HEK293 (cell line): ENCODE results near the gene SPTBN1.

ENCODE experiments used
- BCL11B ChIP-seq: fragments of 450-650 bp; formaldehyde crosslinking; IDR thresholded peaks from 2 replicates; pipeline ENCODE4 v1.5.1; 2016; ENCODE audit warnings: low read depth, missing biosample characterization, missing genetic modification characterization
- EGR2 ChIP-seq: fragments of 450-650 bp; formaldehyde crosslinking; IDR thresholded peaks from 2 replicates; pipeline ENCODE4 v1.5.1; 2016; ENCODE audit warnings: low read depth, missing biosample characterization, missing genetic modification characterization
- GLI2 ChIP-seq: fragments of 450-650 bp; formaldehyde crosslinking; IDR thresholded peaks from 2 replicates; pipeline ENCODE4; 2017; ENCODE audit warnings: missing biosample characterization, missing genetic modification characterization, low read depth, borderline replicate concordance
- GLI4 ChIP-seq: fragments of 450-650 bp; formaldehyde crosslinking; IDR thresholded peaks from 2 replicates; pipeline ENCODE4 v1.5.1; 2016; ENCODE audit warnings: missing biosample characterization, missing genetic modification characterization
- GLIS2 ChIP-seq: fragments of 450-650 bp; formaldehyde crosslinking; IDR thresholded peaks from 2 replicates; pipeline ENCODE4 v1.5.1; 2016; ENCODE audit warnings: missing biosample characterization, missing genetic modification characterization
- MEIS1 ChIP-seq: sonication (generic); formaldehyde crosslinking; IDR thresholded peaks from 2 replicates; pipeline ENCODE4 v1.8.1; 2022; ENCODE audit warnings: missing genetic modification reagents, mild to moderate bottlenecking, borderline replicate concordance
- SCRT2 ChIP-seq: fragments of 450-650 bp; formaldehyde crosslinking; IDR thresholded peaks from 2 replicates; pipeline ENCODE4 v1.5.1; 2016; ENCODE audit warnings: missing biosample characterization, missing genetic modification characterization
- TRIM28 ChIP-seq: IDR thresholded peaks from 2 replicates; pipeline ENCODE4 v1.6.1; 2011; ENCODE audit warnings: low read length, control low read depth, borderline replicate concordance
- WT1 ChIP-seq: fragments of 450-650 bp; formaldehyde crosslinking; IDR thresholded peaks from 2 replicates; pipeline ENCODE4 v1.5.1; 2016; ENCODE audit warnings: missing biosample characterization, missing genetic modification characterization
- YY2 ChIP-seq: fragments of 450-650 bp; formaldehyde crosslinking; IDR thresholded peaks from 2 replicates; pipeline ENCODE4 v1.5.1; 2016; ENCODE audit warnings: missing biosample characterization, missing genetic modification characterization
- ZBTB21 ChIP-seq: fragments of 450-650 bp; formaldehyde crosslinking; IDR thresholded peaks from 2 replicates; pipeline ENCODE4 v1.5.1; 2017; ENCODE audit warnings: missing biosample characterization, missing genetic modification characterization
- ZBTB48 ChIP-seq: fragments of 450-650 bp; formaldehyde crosslinking; IDR thresholded peaks from 2 replicates; pipeline ENCODE4 v1.5.1; 2016; ENCODE audit warnings: missing biosample characterization, missing genetic modification characterization
- ZFHX2 ChIP-seq: fragments of 450-650 bp; formaldehyde crosslinking; conservative IDR thresholded peaks from 2 replicates; pipeline ENCODE4 v1.5.1; 2016; ENCODE audit warnings: missing biosample characterization, missing genetic modification characterization
- ZFP69B ChIP-seq: fragments of 450-650 bp; formaldehyde crosslinking; IDR thresholded peaks from 2 replicates; pipeline ENCODE4 v1.5.1; 2016; ENCODE audit warnings: missing biosample characterization, missing genetic modification characterization
- ZNF133 ChIP-seq: fragments of 450-650 bp; formaldehyde crosslinking; IDR thresholded peaks from 2 replicates; pipeline ENCODE4 v1.5.1; 2016; ENCODE audit warnings: missing biosample characterization, missing genetic modification characterization
- ZNF155 ChIP-seq: fragments of 450-650 bp; formaldehyde crosslinking; IDR thresholded peaks from 2 replicates; pipeline ENCODE4 v1.5.1; 2016; ENCODE audit warnings: missing biosample characterization, missing genetic modification characterization
- ZNF157 ChIP-seq: fragments of 450-650 bp; formaldehyde crosslinking; IDR thresholded peaks from 2 replicates; pipeline ENCODE4 v1.5.1; 2016; ENCODE audit warnings: missing biosample characterization, missing genetic modification characterization
- ZNF174 ChIP-seq: fragments of 450-650 bp; formaldehyde crosslinking; IDR thresholded peaks from 2 replicates; pipeline ENCODE4 v1.5.0; 2017; ENCODE audit warnings: missing biosample characterization, mild to moderate bottlenecking, missing genetic modification characterization
- ZNF175 ChIP-seq: fragments of 450-650 bp; formaldehyde crosslinking; IDR thresholded peaks from 2 replicates; pipeline ENCODE4 v1.5.1; 2016; ENCODE audit warnings: missing biosample characterization, missing genetic modification characterization
- ZNF211 ChIP-seq: fragments of 450-650 bp; formaldehyde crosslinking; IDR thresholded peaks from 2 replicates; pipeline ENCODE4 v1.5.1; 2016; ENCODE audit warnings: low read depth, missing biosample characterization, missing genetic modification characterization
- ZNF221 ChIP-seq: fragments of 450-650 bp; formaldehyde crosslinking; IDR thresholded peaks from 2 replicates; pipeline ENCODE4 v1.5.1; 2017; ENCODE audit warnings: missing biosample characterization, missing genetic modification characterization, borderline replicate concordance
- ZNF302 ChIP-seq: fragments of 450-650 bp; formaldehyde crosslinking; IDR thresholded peaks from 2 replicates; pipeline ENCODE4 v1.5.1; 2016; ENCODE audit warnings: missing biosample characterization, missing genetic modification characterization, low read depth
- ZNF341 ChIP-seq: fragments of 450-650 bp; formaldehyde crosslinking; IDR thresholded peaks from 2 replicates; pipeline ENCODE4; 2016; ENCODE audit warnings: low read depth, missing biosample characterization, missing genetic modification characterization
- ZNF48 ChIP-seq: fragments of 450-650 bp; formaldehyde crosslinking; IDR thresholded peaks from 2 replicates; pipeline ENCODE4 v1.5.1; 2016; ENCODE audit warnings: missing biosample characterization, missing genetic modification characterization
- ZNF510 ChIP-seq: fragments of 450-650 bp; formaldehyde crosslinking; IDR thresholded peaks from 2 replicates; pipeline ENCODE4 v1.5.1; 2018; ENCODE audit warnings: mild to moderate bottlenecking, missing genetic modification characterization, missing biosample characterization; ENCODE audit not compliant: insufficient replicate concordance
- ZNF514 ChIP-seq: fragments of 450-650 bp; formaldehyde crosslinking; IDR thresholded peaks from 2 replicates; pipeline ENCODE4 v1.5.1; 2016; ENCODE audit warnings: missing biosample characterization, missing genetic modification characterization
- ZNF529 ChIP-seq: fragments of 450-650 bp; formaldehyde crosslinking; IDR thresholded peaks from 2 replicates; pipeline ENCODE4 v1.5.1; 2017; ENCODE audit warnings: missing genetic modification characterization, missing biosample characterization; ENCODE audit not compliant: insufficient replicate concordance
- ZNF560 ChIP-seq: fragments of 450-650 bp; formaldehyde crosslinking; IDR thresholded peaks from 2 replicates; pipeline ENCODE4 v1.5.1; 2017; ENCODE audit warnings: missing biosample characterization, missing genetic modification characterization, borderline replicate concordance
- ZNF610 ChIP-seq: fragments of 450-650 bp; formaldehyde crosslinking; IDR thresholded peaks from 2 replicates; pipeline ENCODE4 v1.5.1; 2016; ENCODE audit warnings: missing biosample characterization, missing genetic modification characterization, borderline replicate concordance
- ZNF629 ChIP-seq: fragments of 450-650 bp; formaldehyde crosslinking; IDR thresholded peaks from 2 replicates; pipeline ENCODE4 v1.5.1; 2017; ENCODE audit warnings: missing biosample characterization, missing genetic modification characterization
- ZNF654 ChIP-seq: fragments of 450-650 bp; formaldehyde crosslinking; IDR thresholded peaks from 2 replicates; pipeline ENCODE4 v1.5.1; 2016; ENCODE audit warnings: low read depth, missing biosample characterization, missing genetic modification characterization
- ZNF658 ChIP-seq: fragments of 450-650 bp; formaldehyde crosslinking; IDR thresholded peaks from 2 replicates; pipeline ENCODE4; 2016; ENCODE audit warnings: missing biosample characterization, missing genetic modification characterization
- ZNF707 ChIP-seq: fragments of 450-650 bp; formaldehyde crosslinking; IDR thresholded peaks from 2 replicates; pipeline ENCODE4 v1.5.1; 2016; ENCODE audit warnings: missing biosample characterization, missing genetic modification characterization
- ZSCAN30 ChIP-seq: fragments of 450-650 bp; IDR thresholded peaks from 2 replicates; pipeline ENCODE4 v1.5.1; 2018; ENCODE audit warnings: missing biosample characterization, mild to moderate bottlenecking, missing genetic modification characterization, moderate library complexity
- TF ChIP-seq, protein P1 (sequence below): fragments of 450-650 bp; formaldehyde crosslinking; IDR thresholded peaks from 2 replicates; pipeline ENCODE4 v1.5.1; 2017; ENCODE audit warnings: missing biosample characterization, mild to moderate bottlenecking, missing genetic modification characterization, moderate library complexity
- TF ChIP-seq, protein P2 (sequence below): fragments of 450-650 bp; formaldehyde crosslinking; IDR thresholded peaks from 2 replicates; pipeline ENCODE4 v1.5.1; 2016; ENCODE audit warnings: missing biosample characterization, missing genetic modification characterization
- TF ChIP-seq, protein P3 (sequence below): fragments of 450-650 bp; formaldehyde crosslinking; IDR thresholded peaks from 2 replicates; pipeline ENCODE4 v1.5.1; 2016; ENCODE audit warnings: missing biosample characterization, missing genetic modification characterization

The SPTBN1 gene

DNA sequence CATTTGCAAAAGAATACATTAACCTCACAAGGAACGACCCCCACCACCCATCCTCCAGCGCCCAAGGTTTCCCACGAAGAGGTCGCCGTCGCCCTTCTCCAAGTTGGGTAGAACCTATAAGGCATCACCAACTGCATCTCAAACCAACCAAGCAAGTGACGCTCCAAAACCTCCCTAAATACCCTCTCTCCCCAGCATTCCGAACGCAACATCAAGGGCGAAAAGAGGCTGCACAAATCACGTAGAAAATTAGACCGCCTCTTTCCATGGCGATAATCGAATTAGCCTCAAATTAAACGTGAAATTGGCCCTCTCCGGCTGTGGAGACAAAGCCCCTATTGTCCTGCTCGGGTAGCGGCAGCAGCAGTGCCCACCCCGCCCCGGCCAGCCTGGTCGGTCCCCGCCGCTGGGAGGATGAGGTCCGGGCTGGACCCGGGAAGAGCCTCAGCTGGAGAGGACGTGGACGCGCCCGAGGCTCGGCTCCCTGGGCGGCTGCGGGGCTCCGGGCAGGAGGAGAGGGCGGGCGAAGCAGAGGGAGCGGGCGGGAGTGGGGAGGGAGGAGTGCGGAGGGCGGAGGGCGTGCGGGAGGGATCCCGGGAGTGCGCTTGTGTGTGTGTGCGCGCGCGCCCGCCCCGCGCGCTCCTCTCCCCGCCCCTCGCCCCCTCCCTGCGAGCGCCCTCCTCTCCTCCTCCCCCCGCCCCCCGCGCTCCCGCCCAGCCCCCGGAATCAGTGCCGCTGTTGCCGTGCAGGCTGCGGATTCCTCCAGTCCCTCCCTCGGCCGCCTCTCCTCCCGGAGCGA is at the start of gene SPTBN1 (continued):
- TF ChIP-seq ZBTB48 (tag by site-specific recombination) (0 out of 2 replicates have a peak, but pooled peaks have one; percentile 57), GLI2 (tag by site-specific recombination) (no peak), MEIS1 (CRISPR knock-in tag) (no peak), ZFHX2 (tag by site-specific recombination) (peak; percentile 68), ZNF654 (tag by site-specific recombination) (no peak), ZNF133 (tag by site-specific recombination) (no peak), ZSCAN30 (tag by site-specific recombination) (no peak), GLIS2 (tag by site-specific recombination) (peak; percentile 54), ZNF221 (no peak), ZNF707 (tag by site-specific recombination) (no peak), BCL11B (tag by site-specific recombination) (no peak), ZNF514 (tag by site-specific recombination) (no peak), ZNF174 (tag by site-specific recombination) (no peak), ZNF529 (tag by site-specific recombination) (no peak), ZFP69B (tag by site-specific recombination) (no peak), ZNF510 (tag by site-specific recombination) (no peak), ZNF610 (no peak), EGR2 (tag by site-specific recombination) (peak; percentile 65; the same call in 1 of the 2 replicates), YY2 (tag by site-specific recombination) (no peak), GLI4 (tag by site-specific recombination) (no peak), ZNF157 (no peak), WT1 (tag by site-specific recombination) (peak; percentile 73), ZNF48 (tag by site-specific recombination) (no peak), ZBTB21 (tag by site-specific recombination) (no peak), ZNF155 (tag by site-specific recombination) (no peak), ZNF629 (tag by site-specific recombination) (no peak), ZNF560 (tag by site-specific recombination) (no peak), TRIM28 (no peak), ZNF211 (no peak), ZNF341 (peak; percentile 98), ZNF302 (tag by site-specific recombination) (no peak), SCRT2 (no peak; the same call in 1 of the 2 replicates), ZNF658 (no peak), ZNF175 (tag by site-specific recombination) (no peak)
- TF ChIP-seq, protein P1, sequence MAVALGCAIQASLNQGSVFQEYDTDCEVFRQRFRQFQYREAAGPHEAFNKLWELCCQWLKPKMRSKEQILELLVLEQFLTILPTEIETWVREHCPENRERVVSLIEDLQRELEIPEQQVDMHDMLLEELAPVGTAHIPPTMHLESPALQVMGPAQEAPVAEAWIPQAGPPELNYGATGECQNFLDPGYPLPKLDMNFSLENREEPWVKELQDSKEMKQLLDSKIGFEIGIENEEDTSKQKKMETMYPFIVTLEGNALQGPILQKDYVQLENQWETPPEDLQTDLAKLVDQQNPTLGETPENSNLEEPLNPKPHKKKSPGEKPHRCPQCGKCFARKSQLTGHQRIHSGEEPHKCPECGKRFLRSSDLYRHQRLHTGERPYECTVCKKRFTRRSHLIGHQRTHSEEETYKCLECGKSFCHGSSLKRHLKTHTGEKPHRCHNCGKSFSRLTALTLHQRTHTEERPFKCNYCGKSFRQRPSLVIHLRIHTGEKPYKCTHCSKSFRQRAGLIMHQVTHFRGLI (tag by site-specific recombination): peak; percentile 85
- TF ChIP-seq, protein P2, sequence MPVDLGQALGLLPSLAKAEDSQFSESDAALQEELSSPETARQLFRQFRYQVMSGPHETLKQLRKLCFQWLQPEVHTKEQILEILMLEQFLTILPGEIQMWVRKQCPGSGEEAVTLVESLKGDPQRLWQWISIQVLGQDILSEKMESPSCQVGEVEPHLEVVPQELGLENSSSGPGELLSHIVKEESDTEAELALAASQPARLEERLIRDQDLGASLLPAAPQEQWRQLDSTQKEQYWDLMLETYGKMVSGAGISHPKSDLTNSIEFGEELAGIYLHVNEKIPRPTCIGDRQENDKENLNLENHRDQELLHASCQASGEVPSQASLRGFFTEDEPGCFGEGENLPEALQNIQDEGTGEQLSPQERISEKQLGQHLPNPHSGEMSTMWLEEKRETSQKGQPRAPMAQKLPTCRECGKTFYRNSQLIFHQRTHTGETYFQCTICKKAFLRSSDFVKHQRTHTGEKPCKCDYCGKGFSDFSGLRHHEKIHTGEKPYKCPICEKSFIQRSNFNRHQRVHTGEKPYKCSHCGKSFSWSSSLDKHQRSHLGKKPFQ (tag by site-specific recombination): no peak
- TF ChIP-seq, protein P3, sequence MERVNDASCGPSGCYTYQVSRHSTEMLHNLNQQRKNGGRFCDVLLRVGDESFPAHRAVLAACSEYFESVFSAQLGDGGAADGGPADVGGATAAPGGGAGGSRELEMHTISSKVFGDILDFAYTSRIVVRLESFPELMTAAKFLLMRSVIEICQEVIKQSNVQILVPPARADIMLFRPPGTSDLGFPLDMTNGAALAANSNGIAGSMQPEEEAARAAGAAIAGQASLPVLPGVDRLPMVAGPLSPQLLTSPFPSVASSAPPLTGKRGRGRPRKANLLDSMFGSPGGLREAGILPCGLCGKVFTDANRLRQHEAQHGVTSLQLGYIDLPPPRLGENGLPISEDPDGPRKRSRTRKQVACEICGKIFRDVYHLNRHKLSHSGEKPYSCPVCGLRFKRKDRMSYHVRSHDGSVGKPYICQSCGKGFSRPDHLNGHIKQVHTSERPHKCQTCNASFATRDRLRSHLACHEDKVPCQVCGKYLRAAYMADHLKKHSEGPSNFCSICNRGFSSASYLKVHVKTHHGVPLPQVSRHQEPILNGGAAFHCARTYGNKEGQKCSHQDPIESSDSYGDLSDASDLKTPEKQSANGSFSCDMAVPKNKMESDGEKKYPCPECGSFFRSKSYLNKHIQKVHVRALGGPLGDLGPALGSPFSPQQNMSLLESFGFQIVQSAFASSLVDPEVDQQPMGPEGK: peak; percentile 78
